Sigmoid colon (tissue), 4 donors: ENCODE measurements around the gene KAZN.

Experiments
- CTCF ChIP-seq, 4 experiments: fragments of 450-650 bp in 3 of 4; fragments of 200-600 bp in 1 of 4; IDR thresholded peaks; one replicate each; pipeline ENCODE4 v1.5.1; 2016 to 2019; ENCODE audit warnings: antibody characterized with exemption in 4 of 4, mild to moderate bottlenecking in 3 of 4, moderate library complexity in 2 of 4
- EP300 ChIP-seq, 4 donors: sonication (generic); formaldehyde crosslinking; IDR thresholded peaks; one replicate each; pipeline ENCODE4 v1.6.1; 2017; ENCODE audit warnings: antibody characterized with exemption in 4 of 4
- POLR2A ChIP-seq, 2 donors: fragments of 450-650 bp; IDR thresholded peaks; one replicate each; pipeline ENCODE4 v1.6.1; 2016; ENCODE audit warnings: antibody characterized with exemption in 2 of 2, mild to moderate bottlenecking in 2 of 2, moderate library complexity in 2 of 2
- POLR2AphosphoS5 ChIP-seq, 4 donors: sonication (generic); formaldehyde crosslinking; IDR thresholded peaks; one replicate each; pipeline ENCODE4 v1.6.1; 2017; ENCODE audit warnings: antibody characterized with exemption in 4 of 4

GRCh38 chr1:15107058-15107687, 508.7 kb downstream of the KAZN start:
- TF ChIP-seq POLR2A (IDR thresholded peaks at IDR 0.05), result no peak
- TF ChIP-seq EP300 (IDR thresholded peaks at IDR 0.05), result no peak
- TF ChIP-seq CTCF (IDR thresholded peaks at IDR 0.05), result no peak
- no peak for TF ChIP-seq POLR2AphosphoS5 (IDR thresholded peaks at IDR 0.05)
